HepG2 (cell line): ENCODE data around the gene CORO7.

Source experiments
- FOXM1 ChIP-seq: sonication (generic); formaldehyde crosslinking; IDR thresholded peaks from 2 replicates; pipeline ENCODE4 v1.5.0; 2020; ENCODE audit warnings: missing genetic modification reagents
- RAD21 ChIP-seq: fragments of 450-650 bp; formaldehyde crosslinking; IDR thresholded peaks from 2 replicates; pipeline ENCODE4 v1.5.0; 2020; ENCODE audit warnings: mild to moderate bottlenecking

DNA sequence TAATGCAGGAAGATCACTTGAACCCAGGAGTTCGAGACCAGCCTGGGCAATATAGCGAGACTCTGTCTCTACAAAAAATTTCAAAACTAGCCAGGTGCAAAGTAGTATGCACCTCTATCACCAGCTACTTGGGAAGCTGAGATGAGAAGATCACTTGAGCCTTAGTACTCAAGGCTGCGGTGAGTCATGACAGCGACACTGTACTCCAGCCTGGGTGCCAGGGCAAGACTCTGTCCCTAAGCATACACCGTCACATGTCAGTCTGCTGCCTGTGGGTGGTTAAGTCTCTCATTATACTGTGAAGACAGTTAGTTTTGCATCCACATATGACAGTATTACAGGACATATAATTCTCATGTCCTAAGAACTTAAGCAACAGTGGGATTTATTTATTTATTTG lies 36.3 kb upstream of the CORO7 start:
- TF ChIP-seq RAD21 (CRISPR knock-in tag), result no peak
- TF ChIP-seq FOXM1, result no peak
